HG03103 (cell line): Measurements from ENCODE around the gene ADAMTS17.
A peak's percentile ranks its signal among the peaks of the same experiment; 100 is the strongest.

Experiments used
- ATAC-seq: cut with Tn5 transposase; IDR thresholded peaks from one replicate; pipeline ENCODE4 v1.9.1; 2021; ENCODE audit warnings: low read depth; ENCODE audit not compliant: unreplicated experiment

The ADAMTS17 gene

GRCh38 chr15:100175406-100176114 is 166.2 kb downstream of the ADAMTS17 start:
- ATAC-seq = no peak

GRCh38 chr15:100174904-100175275 is 166.9 kb downstream of the ADAMTS17 start:
- no peak for ATAC-seq

- no peak for ATAC-seq
These were observed 167.4 kb downstream of the ADAMTS17 start for GRCh38 chr15:100174159-100174903.

GRCh38 chr15:100172356-100173024 is 169.3 kb downstream of the ADAMTS17 start:
- ATAC-seq = no peak

- ATAC-seq = no peak
These were observed 170.4 kb downstream of the ADAMTS17 start for GRCh38 chr15:100171411-100171810.

GRCh38 chr15:100170291-100171210 is 171.2 kb downstream of the ADAMTS17 start:
- ATAC-seq = peak; percentile 81

GRCh38 chr15:100169615-100170290 is 172.0 kb downstream of the ADAMTS17 start:
- no peak for ATAC-seq

GRCh38 chr15:100168787-100169186 is 173.0 kb downstream of the ADAMTS17 start:
- no peak for ATAC-seq

- no peak for ATAC-seq
These were observed 173.8 kb downstream of the ADAMTS17 start for GRCh38 chr15:100167884-100168375.

GRCh38 chr15:100166313-100166712 is 175.5 kb downstream of the ADAMTS17 start:
- ATAC-seq = no peak

- no peak for ATAC-seq
These were observed 177.8 kb downstream of the ADAMTS17 start for GRCh38 chr15:100163961-100164360.

- no peak for ATAC-seq
These were observed 180.8 kb downstream of the ADAMTS17 start for GRCh38 chr15:100160953-100161352.

GRCh38 chr15:100159436-100159835 is 182.3 kb downstream of the ADAMTS17 start:
- ATAC-seq = no peak

GRCh38 chr15:100158356-100158755 is 183.4 kb downstream of the ADAMTS17 start:
- ATAC-seq = no peak

- ATAC-seq = no peak
These were observed 185.6 kb downstream of the ADAMTS17 start for GRCh38 chr15:100156201-100156600.

- ATAC-seq = no peak
These were observed 187.4 kb downstream of the ADAMTS17 start for GRCh38 chr15:100154338-100154737.

GRCh38 chr15:100152463-100152862 is 189.3 kb downstream of the ADAMTS17 start:
- ATAC-seq = no peak

- ATAC-seq = no peak
These were observed 190.9 kb downstream of the ADAMTS17 start for GRCh38 chr15:100150906-100151305.

GRCh38 chr15:100147828-100148227 is 193.9 kb downstream of the ADAMTS17 start:
- ATAC-seq = no peak

GRCh38 chr15:100143378-100143777 is 198.4 kb downstream of the ADAMTS17 start:
- no peak for ATAC-seq
